Measurements from ENCODE around the gene IL4. TPM values are rescaled to one million over a fixed set of nuclear protein-coding genes. Genes with fewer than 3 reads are reported as not detected.

Gene IL4
- total and polyA plus RNA-seq, 2 experiments from 2014 or later: not detected

DNA sequence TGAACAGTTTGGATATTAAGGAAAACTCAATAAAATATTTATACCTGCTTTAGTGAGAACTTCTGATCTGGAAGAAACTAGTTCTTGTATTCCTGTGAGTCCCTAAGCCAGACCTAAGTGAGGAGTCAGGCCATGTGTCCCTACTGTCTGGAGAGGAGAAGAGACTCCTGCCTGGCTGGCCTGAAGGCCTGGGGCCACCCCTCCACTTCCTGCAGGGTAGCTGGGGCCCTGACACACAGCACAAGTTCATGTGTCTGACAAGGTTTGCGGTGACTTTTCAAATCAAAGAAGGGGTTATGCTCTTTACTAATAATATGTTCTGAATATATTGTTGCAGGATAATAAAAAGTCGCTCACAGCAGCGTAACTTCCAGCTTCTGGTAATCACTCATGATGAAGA, 31.9 kb upstream of the IL4 start:
- TF ChIP-seq EZH2phosphoT487 (IDR thresholded peaks at IDR 0.05; ENCODE audit: unreplicated experiment) (no peak), POLR2AphosphoS5 (IDR thresholded peaks at IDR 0.05; ENCODE audit: low read depth) (no peak), NANOG (IDR thresholded peaks at IDR 0.05; ENCODE audit: borderline replicate concordance) (no peak), ZNF331 (CRISPR knock-in tag; IDR thresholded peaks at IDR 0.05; ENCODE audit: low read depth) (no peak), EZH2 (IDR thresholded peaks at IDR 0.05; ENCODE audit: low read depth, unreplicated experiment) (no peak), ZNF114 (CRISPR knock-in tag; IDR thresholded peaks at IDR 0.05) (no peak), STAT1 (IDR thresholded peaks at IDR 0.05; ENCODE audit: unreplicated experiment) (no peak), JUNB (IDR thresholded peaks at IDR 0.05; ENCODE audit: unreplicated experiment) (no peak)
- TF ChIP-seq, protein P1, sequence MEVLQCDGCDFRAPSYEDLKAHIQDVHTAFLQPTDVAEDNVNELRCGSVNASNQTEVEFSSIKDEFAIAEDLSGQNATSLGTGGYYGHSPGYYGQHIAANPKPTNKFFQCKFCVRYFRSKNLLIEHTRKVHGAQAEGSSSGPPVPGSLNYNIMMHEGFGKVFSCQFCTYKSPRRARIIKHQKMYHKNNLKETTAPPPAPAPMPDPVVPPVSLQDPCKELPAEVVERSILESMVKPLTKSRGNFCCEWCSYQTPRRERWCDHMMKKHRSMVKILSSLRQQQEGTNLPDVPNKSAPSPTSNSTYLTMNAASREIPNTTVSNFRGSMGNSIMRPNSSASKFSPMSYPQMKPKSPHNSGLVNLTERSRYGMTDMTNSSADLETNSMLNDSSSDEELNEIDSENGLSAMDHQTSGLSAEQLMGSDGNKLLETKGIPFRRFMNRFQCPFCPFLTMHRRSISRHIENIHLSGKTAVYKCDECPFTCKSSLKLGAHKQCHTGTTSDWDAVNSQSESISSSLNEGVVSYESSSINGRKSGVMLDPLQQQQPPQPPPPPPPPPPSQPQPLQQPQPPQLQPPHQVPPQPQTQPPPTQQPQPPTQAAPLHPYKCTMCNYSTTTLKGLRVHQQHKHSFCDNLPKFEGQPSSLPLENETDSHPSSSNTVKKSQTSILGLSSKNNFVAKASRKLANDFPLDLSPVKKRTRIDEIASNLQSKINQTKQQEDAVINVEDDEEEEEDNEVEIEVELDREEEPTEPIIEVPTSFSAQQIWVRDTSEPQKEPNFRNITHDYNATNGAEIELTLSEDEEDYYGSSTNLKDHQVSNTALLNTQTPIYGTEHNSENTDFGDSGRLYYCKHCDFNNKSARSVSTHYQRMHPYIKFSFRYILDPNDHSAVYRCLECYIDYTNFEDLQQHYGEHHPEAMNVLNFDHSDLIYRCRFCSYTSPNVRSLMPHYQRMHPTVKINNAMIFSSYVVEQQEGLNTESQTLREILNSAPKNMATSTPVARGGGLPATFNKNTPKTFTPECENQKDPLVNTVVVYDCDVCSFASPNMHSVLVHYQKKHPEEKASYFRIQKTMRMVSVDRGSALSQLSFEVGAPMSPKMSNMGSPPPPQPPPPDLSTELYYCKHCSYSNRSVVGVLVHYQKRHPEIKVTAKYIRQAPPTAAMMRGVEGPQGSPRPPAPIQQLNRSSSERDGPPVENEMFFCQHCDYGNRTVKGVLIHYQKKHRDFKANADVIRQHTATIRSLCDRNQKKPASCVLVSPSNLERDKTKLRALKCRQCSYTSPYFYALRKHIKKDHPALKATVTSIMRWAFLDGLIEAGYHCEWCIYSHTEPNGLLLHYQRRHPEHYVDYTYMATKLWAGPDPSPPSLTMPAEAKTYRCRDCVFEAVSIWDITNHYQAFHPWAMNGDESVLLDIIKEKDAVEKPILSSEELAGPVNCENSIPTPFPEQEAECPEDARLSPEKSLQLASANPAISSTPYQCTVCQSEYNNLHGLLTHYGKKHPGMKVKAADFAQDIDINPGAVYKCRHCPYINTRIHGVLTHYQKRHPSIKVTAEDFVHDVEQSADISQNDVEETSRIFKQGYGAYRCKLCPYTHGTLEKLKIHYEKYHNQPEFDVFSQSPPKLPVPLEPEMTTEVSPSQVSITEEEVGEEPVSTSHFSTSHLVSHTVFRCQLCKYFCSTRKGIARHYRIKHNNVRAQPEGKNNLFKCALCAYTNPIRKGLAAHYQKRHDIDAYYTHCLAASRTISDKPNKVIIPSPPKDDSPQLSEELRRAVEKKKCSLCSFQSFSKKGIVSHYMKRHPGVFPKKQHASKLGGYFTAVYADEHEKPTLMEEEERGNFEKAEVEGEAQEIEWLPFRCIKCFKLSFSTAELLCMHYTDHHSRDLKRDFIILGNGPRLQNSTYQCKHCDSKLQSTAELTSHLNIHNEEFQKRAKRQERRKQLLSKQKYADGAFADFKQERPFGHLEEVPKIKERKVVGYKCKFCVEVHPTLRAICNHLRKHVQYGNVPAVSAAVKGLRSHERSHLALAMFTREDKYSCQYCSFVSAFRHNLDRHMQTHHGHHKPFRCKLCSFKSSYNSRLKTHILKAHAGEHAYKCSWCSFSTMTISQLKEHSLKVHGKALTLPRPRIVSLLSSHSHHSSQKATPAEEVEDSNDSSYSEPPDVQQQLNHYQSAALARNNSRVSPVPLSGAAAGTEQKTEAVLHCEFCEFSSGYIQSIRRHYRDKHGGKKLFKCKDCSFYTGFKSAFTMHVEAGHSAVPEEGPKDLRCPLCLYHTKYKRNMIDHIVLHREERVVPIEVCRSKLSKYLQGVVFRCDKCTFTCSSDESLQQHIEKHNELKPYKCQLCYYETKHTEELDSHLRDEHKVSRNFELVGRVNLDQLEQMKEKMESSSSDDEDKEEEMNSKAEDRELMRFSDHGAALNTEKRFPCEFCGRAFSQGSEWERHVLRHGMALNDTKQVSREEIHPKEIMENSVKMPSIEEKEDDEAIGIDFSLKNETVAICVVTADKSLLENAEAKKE (CRISPR knock-in tag; IDR thresholded peaks at IDR 0.05): no peak
- TF ChIP-seq, protein P2, sequence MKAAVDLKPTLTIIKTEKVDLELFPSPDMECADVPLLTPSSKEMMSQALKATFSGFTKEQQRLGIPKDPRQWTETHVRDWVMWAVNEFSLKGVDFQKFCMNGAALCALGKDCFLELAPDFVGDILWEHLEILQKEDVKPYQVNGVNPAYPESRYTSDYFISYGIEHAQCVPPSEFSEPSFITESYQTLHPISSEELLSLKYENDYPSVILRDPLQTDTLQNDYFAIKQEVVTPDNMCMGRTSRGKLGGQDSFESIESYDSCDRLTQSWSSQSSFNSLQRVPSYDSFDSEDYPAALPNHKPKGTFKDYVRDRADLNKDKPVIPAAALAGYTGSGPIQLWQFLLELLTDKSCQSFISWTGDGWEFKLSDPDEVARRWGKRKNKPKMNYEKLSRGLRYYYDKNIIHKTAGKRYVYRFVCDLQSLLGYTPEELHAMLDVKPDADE (IDR thresholded peaks at IDR 0.05): no peak
- TF ChIP-seq, protein P3, sequence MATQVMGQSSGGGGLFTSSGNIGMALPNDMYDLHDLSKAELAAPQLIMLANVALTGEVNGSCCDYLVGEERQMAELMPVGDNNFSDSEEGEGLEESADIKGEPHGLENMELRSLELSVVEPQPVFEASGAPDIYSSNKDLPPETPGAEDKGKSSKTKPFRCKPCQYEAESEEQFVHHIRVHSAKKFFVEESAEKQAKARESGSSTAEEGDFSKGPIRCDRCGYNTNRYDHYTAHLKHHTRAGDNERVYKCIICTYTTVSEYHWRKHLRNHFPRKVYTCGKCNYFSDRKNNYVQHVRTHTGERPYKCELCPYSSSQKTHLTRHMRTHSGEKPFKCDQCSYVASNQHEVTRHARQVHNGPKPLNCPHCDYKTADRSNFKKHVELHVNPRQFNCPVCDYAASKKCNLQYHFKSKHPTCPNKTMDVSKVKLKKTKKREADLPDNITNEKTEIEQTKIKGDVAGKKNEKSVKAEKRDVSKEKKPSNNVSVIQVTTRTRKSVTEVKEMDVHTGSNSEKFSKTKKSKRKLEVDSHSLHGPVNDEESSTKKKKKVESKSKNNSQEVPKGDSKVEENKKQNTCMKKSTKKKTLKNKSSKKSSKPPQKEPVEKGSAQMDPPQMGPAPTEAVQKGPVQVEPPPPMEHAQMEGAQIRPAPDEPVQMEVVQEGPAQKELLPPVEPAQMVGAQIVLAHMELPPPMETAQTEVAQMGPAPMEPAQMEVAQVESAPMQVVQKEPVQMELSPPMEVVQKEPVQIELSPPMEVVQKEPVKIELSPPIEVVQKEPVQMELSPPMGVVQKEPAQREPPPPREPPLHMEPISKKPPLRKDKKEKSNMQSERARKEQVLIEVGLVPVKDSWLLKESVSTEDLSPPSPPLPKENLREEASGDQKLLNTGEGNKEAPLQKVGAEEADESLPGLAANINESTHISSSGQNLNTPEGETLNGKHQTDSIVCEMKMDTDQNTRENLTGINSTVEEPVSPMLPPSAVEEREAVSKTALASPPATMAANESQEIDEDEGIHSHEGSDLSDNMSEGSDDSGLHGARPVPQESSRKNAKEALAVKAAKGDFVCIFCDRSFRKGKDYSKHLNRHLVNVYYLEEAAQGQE (IDR thresholded peaks at IDR 0.05; ENCODE audit: unreplicated experiment): no peak
- Histone ChIP-seq H3K9me2 (ENCODE audit: insufficient read depth) (no peaks in the 10 kb centered on the region), H3K4me1 (ENCODE audit: insufficient read depth) (peaks cover 18% of the 10 kb centered on the region), H3K4me3 (no peak overlapping the region), H3K4me2 (no peak overlapping the region), H3K27ac (ENCODE audit: low read depth) (no peak overlapping the region), H3K27me3 (ENCODE audit: insufficient read depth) (no peaks in the 10 kb centered on the region), H4K20me1 (replicated peaks; ENCODE audit: insufficient read depth) (no peaks in the 10 kb centered on the region), H3F3A (replicated peaks; ENCODE audit: low read depth) (no peaks in the 10 kb centered on the region), H2AFZ (no peak overlapping the region), H3K36me3 (ENCODE audit: insufficient read depth) (peaks cover 6% of the 10 kb centered on the region), H3K79me2 (replicated peaks; ENCODE audit: insufficient read depth) (no peaks in the 10 kb centered on the region)
- Mint-ChIP-seq H3K27me3 (ENCODE audit: insufficient read depth, low read depth, poor library complexity) (peaks cover 4% of the 10 kb centered on the region), H3K27ac (no peak overlapping the region; the same call in 1 of the 2 replicates), H3K9me3 (no peaks in the 10 kb centered on the region; the same call in 2 of the 3 replicates), H3K36me3 (ENCODE audit: low read depth) (peaks cover 43% of the 10 kb centered on the region), H3K4me3 (no peak overlapping the region), H3K4me1 (peaks cover 18% of the 10 kb centered on the region)
- no peak for DNase-seq (ENCODE audit: low spot score)
- no peak for ATAC-seq
